HuH-7 (cell line): ENCODE data around the gene SRGAP3.
A peak's percentile ranks its signal among the peaks of the same experiment; 100 is the strongest.
"Not testable (repeated sequence)": the region's sequence is repeated elsewhere in the genome, so short reads cannot be mapped to it uniquely, and the experiment has no call there.

Source experiments
- DNase-seq: peaks from one replicate; pipeline ENCODE4 v3.0.0; 2011; ENCODE audit warnings: low spot score

Gene SRGAP3

GRCh38 chr3:9249273-9250192, at the start of gene SRGAP3:
SRGAP3 (minus strand) TSS chr3:9249646; CDS start chr3:9248951, 695 bp downstream.
- peak; percentile 97 for DNase-seq

- no peak for DNase-seq
Observed at GRCh38 chr3:9298236-9298635, 48.8 kb upstream of the SRGAP3 start.

GRCh38 chr3:9296241-9296640, 46.8 kb upstream of the SRGAP3 start:
- no peak for DNase-seq

GRCh38 chr3:9295007-9295406, 45.6 kb upstream of the SRGAP3 start:
- DNase-seq = no peak

GRCh38 chr3:9293953-9294352, 44.5 kb upstream of the SRGAP3 start:
- not testable (repeated sequence) for DNase-seq

- no peak for DNase-seq
Observed at GRCh38 chr3:9293076-9293475, 43.6 kb upstream of the SRGAP3 start.

- no peak for DNase-seq
Observed at GRCh38 chr3:9292516-9292915, 43.1 kb upstream of the SRGAP3 start.

- no peak for DNase-seq
Observed at GRCh38 chr3:9291821-9292410, 42.5 kb upstream of the SRGAP3 start.

GRCh38 chr3:9290566-9290965, 41.1 kb upstream of the SRGAP3 start:
- DNase-seq = no peak

- DNase-seq = not testable (repeated sequence)
Observed at GRCh38 chr3:9281533-9281932, 32.1 kb upstream of the SRGAP3 start.

GRCh38 chr3:9280451-9281219, 31.2 kb upstream of the SRGAP3 start:
- no peak for DNase-seq

GRCh38 chr3:9279966-9280365, 30.5 kb upstream of the SRGAP3 start:
- no peak for DNase-seq

GRCh38 chr3:9278498-9278897, 29.1 kb upstream of the SRGAP3 start:
- no peak for DNase-seq

GRCh38 chr3:9278085-9278484, 28.6 kb upstream of the SRGAP3 start:
- no peak for DNase-seq

GRCh38 chr3:9276761-9277370, 27.4 kb upstream of the SRGAP3 start:
- no peak for DNase-seq

GRCh38 chr3:9271903-9272302, 22.5 kb upstream of the SRGAP3 start:
- DNase-seq = no peak

- no peak for DNase-seq
Observed at GRCh38 chr3:9270704-9271103, 21.3 kb upstream of the SRGAP3 start.

- no peak for DNase-seq
Observed at GRCh38 chr3:9266716-9267115, 17.3 kb upstream of the SRGAP3 start.

- DNase-seq = no peak
Observed at GRCh38 chr3:9260305-9260704, 10.9 kb upstream of the SRGAP3 start.

GRCh38 chr3:9257092-9257491, 7.6 kb upstream of the SRGAP3 start:
- no peak for DNase-seq

GRCh38 chr3:9255976-9256375, 6.5 kb upstream of the SRGAP3 start:
- DNase-seq = no peak

- DNase-seq = no peak
Observed at GRCh38 chr3:9254764-9255163, 5.3 kb upstream of the SRGAP3 start.
